Activated naive CD8-positive, alpha-beta T cell treated with anti-CD3 and anti-CD28 coated beads, Interleukin-2, amount 10 ng/mL, durations not matched to agents 7 days and 5 days (primary cell): ENCODE data around the gene BOK. TPM values are rescaled to one million over a fixed set of nuclear protein-coding genes. Genes with fewer than 3 reads are reported as not detected.

Experiments used
- ATAC-seq: fragments of 150-1000 bp; cut with Tn5 transposase; one replicate; pipeline ENCODE4 v1.10.0; 2021; ENCODE audit warnings: low read depth, moderate library complexity
- POLR2A ChIA-PET: fragments of 350-600 bp; sonication (Branson Sonifier 250); formaldehyde crosslinking; loops from one replicate; lab custom pipeline; 2021; ENCODE audit warnings: antibody characterized with exemption; lab: Charles Lee
- DNase-seq: peaks from one replicate; pipeline ENCODE4 v3.0.0; 2021
- H3K27ac Mint-ChIP-seq: one replicate; pipeline ENCODE4 v1.8.0; 2022; ENCODE audit warnings: mild to moderate bottlenecking, mixed read lengths
- H3K27me3 Mint-ChIP-seq: one replicate; pipeline ENCODE4 v1.8.0; 2022; ENCODE audit warnings: mild to moderate bottlenecking, moderate library complexity, mixed read lengths
- H3K36me3 Mint-ChIP-seq: one replicate; pipeline ENCODE4 v1.8.0; 2021; ENCODE audit warnings: mild to moderate bottlenecking, mixed read lengths
- H3K4me1 Mint-ChIP-seq: one replicate; pipeline ENCODE4 v1.8.0; 2021; ENCODE audit warnings: mixed read lengths
- H3K4me3 Mint-ChIP-seq: one replicate; pipeline ENCODE4 v1.8.0; 2022; ENCODE audit warnings: mild to moderate bottlenecking, moderate library complexity, mixed read lengths
- H3K9me3 Mint-ChIP-seq: one replicate; pipeline ENCODE4 v1.8.0; 2021; ENCODE audit warnings: mixed read lengths
- total RNA-seq, 2 experiments: library from RNA; stranded (reverse); gene quantifications; one replicate each; pipeline ENCODE4 v1.2.3, GENCODE V29; 2021

BOK gene
- total RNA-seq, 2 experiments from 2014 or later: not detected

DNA sequence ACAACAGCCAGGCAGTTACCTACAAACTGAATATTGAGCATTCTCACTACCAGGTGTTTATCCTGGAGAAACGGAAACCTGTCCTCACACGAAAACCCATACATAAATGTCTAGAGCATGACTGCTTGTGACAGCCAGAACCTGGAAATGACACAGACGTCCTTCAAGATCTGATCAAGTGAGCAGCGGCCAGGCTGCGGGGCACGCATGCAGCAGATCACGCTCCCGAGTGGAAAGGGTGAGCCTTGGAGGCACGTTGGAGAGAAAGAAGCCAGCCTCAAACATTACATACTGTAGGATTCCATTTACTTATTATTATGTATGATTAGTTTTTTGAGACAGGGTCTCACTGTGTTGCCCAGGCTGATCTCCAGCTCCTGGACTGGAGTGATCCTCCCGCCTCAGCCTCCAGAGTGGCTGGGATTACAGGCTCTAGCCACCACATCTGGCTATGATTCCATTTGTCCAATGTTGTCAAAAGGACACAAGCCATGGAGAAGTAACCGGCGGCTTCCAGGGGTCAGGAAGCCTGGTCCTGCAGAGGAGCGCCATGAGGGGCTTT is 27.3 kb upstream of the BOK start:
- ATAC-seq: no peak
- POLR2A ChIA-PET: no interaction called here
- H3K27me3 Mint-ChIP-seq: peaks cover 3% of the 10 kb centered on the region
- peaks cover 2% of the 10 kb centered on the region for H3K9me3 Mint-ChIP-seq
- no peak for DNase-seq
- H3K4me3 Mint-ChIP-seq: no peak overlapping the region
- H3K4me1 Mint-ChIP-seq: no peaks in the 10 kb centered on the region
- no peaks in the 10 kb centered on the region for H3K36me3 Mint-ChIP-seq
- no peak overlapping the region for H3K27ac Mint-ChIP-seq

DNA sequence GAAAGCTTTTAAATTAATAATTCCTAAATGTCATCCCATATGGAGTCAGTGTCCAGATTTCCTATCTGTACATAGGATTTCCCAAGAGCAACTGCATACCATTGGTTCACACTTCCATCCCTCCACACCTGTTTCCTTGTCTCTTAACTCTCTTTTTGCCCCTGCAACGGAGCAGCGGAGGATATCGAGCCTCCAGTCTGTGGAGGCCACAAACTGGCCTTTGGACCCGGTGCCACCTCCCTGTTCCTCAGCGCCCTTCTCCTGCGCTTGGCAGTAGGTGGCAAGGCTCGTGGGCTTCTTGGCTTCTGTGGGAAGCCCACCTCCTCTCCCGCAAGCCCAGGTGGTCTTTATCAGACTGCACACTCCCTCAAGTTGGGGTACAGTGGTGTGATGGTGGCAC is 26.4 kb upstream of the BOK start:
- no peak overlapping the region for H3K4me3 Mint-ChIP-seq
- DNase-seq: no peak
- POLR2A ChIA-PET: no interaction called here
- peaks cover 2% of the 10 kb centered on the region for H3K27me3 Mint-ChIP-seq
- no peak for ATAC-seq
- H3K9me3 Mint-ChIP-seq: no peaks in the 10 kb centered on the region
- no peaks in the 10 kb centered on the region for H3K36me3 Mint-ChIP-seq
- H3K27ac Mint-ChIP-seq: no peak overlapping the region
- no peaks in the 10 kb centered on the region for H3K4me1 Mint-ChIP-seq

GRCh38 chr2:241532733-241533601 is 25.6 kb upstream of the BOK start:
- Mint-ChIP-seq H3K4me3 (no peak overlapping the region), H3K36me3 (no peaks in the 10 kb centered on the region), H3K9me3 (no peaks in the 10 kb centered on the region), H3K27ac (no peak overlapping the region), H3K4me1 (no peaks in the 10 kb centered on the region), H3K27me3 (peaks cover 2% of the 10 kb centered on the region)
- no peak for DNase-seq
- POLR2A ChIA-PET: no interaction called here
- no peak for ATAC-seq

GRCh38 chr2:241534293-241534692 is 24.3 kb upstream of the BOK start:
- peaks cover 7% of the 10 kb centered on the region for H3K27me3 Mint-ChIP-seq
- H3K27ac Mint-ChIP-seq: no peak overlapping the region
- POLR2A ChIA-PET: no interaction called here
- no peak overlapping the region for H3K4me3 Mint-ChIP-seq
- ATAC-seq (no peak), DNase-seq (no peak)
- no peaks in the 10 kb centered on the region for H3K9me3 Mint-ChIP-seq
- H3K36me3 Mint-ChIP-seq: no peaks in the 10 kb centered on the region
- no peaks in the 10 kb centered on the region for H3K4me1 Mint-ChIP-seq

DNA sequence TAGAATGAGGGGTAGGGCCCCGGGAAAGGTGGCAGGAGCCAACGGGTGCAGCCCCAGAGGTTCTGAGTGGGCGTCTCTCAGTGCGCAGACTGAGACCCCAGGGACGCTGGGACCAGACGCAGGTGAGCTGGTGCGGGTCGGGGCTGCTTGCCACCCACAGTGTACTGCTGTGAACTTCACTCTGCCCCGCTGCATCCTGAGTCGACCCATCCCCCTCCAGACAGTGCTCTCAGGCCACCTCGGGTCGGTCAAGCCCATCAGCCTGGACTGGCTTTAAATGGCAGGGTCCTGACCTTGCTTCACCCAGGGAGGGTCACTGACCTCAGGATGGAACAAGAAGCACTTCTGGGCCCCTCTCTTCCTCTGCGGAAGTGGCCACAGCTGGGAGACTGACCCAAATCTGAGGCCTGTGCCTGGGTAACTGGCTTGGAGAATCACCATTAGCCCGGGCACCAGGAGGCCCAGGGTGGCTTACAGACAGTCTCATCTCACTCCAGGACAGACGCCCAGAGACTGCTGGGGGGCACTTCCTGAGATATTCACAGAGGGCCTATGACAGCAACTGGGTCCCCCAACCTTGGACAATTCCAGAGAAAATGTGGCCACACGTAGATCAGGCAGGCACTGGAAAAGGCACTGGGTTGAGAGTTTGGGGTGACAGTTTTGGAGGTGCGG is 23.7 kb upstream of the BOK start:
- Mint-ChIP-seq H3K4me1 (no peaks in the 10 kb centered on the region), H3K27me3 (peaks cover 7% of the 10 kb centered on the region), H3K4me3 (no peak overlapping the region), H3K27ac (no peak overlapping the region), H3K36me3 (no peaks in the 10 kb centered on the region), H3K9me3 (no peaks in the 10 kb centered on the region)
- no peak for DNase-seq
- ATAC-seq: no peak
- POLR2A ChIA-PET: no interaction called here

DNA sequence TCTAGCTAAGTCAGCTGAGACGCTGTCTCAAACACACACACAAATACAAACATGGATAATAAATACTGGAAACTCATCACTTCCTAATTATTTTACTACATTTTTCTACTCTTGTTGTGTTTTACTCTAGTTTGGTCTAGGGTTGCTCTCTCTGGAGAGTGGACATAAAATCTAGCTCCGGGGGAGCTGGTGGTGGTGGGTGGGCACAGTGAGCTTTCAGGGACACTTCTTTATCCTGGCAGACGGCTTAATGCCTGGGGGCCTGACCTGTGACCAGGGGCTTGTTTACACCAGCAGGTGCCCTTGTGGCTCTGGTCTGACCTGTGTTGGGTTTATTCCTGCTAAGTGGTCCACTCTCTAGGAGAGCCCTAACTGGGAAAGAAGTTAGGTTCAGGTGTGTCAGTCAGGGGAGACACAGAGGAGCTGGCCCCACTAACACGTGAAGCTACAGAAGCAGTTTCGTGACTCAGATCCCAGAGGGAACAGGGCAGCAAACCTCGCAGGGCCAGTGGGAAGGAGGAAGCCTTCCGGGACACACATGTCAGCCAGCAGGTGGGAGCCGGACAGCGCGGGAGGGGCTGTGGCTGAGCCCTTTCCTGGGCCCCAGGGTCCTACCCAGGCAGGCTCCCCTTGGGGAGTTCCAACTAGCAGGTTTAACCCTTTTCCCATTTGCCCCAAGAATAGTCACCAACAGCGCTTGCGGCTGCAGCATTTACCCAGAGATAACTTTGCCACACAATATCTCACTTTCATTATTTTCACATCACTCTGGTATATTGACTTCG is 22.5 kb upstream of the BOK start:
- Mint-ChIP-seq H3K4me3 (no peak overlapping the region), H3K27ac (no peak overlapping the region), H3K27me3 (peaks cover 10% of the 10 kb centered on the region), H3K4me1 (peaks cover 2% of the 10 kb centered on the region), H3K36me3 (no peaks in the 10 kb centered on the region), H3K9me3 (no peaks in the 10 kb centered on the region)
- DNase-seq: no peak
- POLR2A ChIA-PET: no interaction called here
- no peak for ATAC-seq

DNA sequence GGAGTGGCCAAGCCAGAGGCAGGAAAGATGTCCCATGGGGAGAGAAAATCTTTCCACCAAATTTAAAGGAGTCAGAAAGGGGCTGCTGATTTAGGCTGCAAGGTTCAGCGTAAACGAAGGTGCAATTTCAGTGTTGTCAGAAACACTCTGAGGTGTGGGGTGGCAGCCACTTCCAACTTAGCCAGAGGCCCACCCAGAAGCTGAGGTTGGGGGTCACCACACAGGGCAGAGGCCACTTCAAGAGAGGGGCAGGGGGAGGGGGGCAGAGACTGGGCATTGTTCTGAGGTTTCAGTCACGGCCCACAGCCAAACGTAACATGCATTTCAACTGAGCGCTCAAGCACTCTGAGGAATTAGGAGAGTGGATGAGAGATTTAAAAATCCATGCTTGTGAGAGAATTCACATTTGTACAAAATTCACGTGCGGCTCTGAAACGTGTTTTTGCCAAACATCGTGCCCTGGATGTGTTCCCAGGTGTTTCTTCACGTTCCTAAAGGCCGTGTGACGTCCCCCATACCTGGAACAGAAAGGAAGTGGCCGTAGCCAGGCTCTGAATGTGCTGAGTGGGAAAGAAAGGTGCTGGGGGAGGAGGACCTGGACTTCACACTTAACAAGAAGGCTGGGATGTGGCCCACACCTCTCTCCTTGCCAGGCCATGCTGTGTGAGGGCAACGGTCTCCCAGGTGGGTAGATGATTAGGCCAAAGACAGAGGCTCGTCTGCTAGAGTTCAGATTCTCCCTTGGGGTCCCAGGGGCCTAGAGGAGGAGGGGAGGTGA is 19.5 kb upstream of the BOK start:
- no peak overlapping the region for H3K4me3 Mint-ChIP-seq
- H3K36me3 Mint-ChIP-seq: no peaks in the 10 kb centered on the region
- POLR2A ChIA-PET: no interaction called here

GRCh38 chr2:241539616-241540374 is 18.8 kb upstream of the BOK start:
- Mint-ChIP-seq H3K27ac (no peak overlapping the region), H3K36me3 (no peaks in the 10 kb centered on the region), H3K4me3 (no peak overlapping the region), H3K4me1 (peaks cover 2% of the 10 kb centered on the region), H3K9me3 (no peaks in the 10 kb centered on the region), H3K27me3 (peaks cover 16% of the 10 kb centered on the region)
- POLR2A ChIA-PET: no interaction called here
- no peak for ATAC-seq
- DNase-seq: no peak

More for the DNA sequence above, 19.5 kb upstream of the BOK start:
- Mint-ChIP-seq H3K4me1 (peaks cover 2% of the 10 kb centered on the region), H3K9me3 (no peaks in the 10 kb centered on the region), H3K27ac (no peak overlapping the region), H3K27me3 (peaks cover 14% of the 10 kb centered on the region)
- ATAC-seq: no peak
- no peak for DNase-seq

DNA sequence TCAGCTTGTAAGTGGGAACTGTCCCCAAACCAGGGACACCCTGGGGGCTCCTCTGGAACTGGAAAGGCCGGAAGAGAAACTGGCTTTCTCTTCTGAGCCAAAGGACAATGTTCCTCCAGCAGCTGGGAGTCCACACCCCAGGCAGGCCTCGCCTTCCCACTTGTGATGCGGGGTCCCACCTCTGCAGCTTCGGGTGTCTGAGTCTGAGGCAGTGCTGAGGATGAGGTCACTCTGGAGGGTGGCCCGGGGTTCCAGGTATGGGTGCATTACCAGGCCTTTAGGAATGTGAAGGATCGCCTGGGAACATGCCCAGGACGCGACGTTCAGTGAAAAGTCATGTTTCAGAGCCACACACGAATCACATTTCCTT is 18.2 kb upstream of the BOK start:
- Mint-ChIP-seq H3K27me3 (peaks cover 16% of the 10 kb centered on the region), H3K4me1 (peaks cover 2% of the 10 kb centered on the region), H3K27ac (no peak overlapping the region), H3K9me3 (no peaks in the 10 kb centered on the region), H3K36me3 (no peaks in the 10 kb centered on the region), H3K4me3 (peak overlapping the region; percentile 52)
- no peak for ATAC-seq
- DNase-seq: no peak
- POLR2A ChIA-PET: no interaction called here

GRCh38 chr2:241540771-241541561 is 17.6 kb upstream of the BOK start:
- Mint-ChIP-seq H3K9me3 (no peaks in the 10 kb centered on the region), H3K36me3 (no peaks in the 10 kb centered on the region), H3K4me1 (peaks cover 2% of the 10 kb centered on the region), H3K27ac (no peak overlapping the region), H3K4me3 (peak overlapping the region; percentile 52), H3K27me3 (peaks cover 14% of the 10 kb centered on the region)
- DNase-seq (peak; percentile 80), ATAC-seq (peak; percentile 68)
- POLR2A ChIA-PET: no interaction called here

GRCh38 chr2:241541564-241542277 is 16.8 kb upstream of the BOK start:
- Mint-ChIP-seq H3K27me3 (peaks cover 13% of the 10 kb centered on the region), H3K9me3 (no peaks in the 10 kb centered on the region), H3K4me1 (peaks cover 2% of the 10 kb centered on the region), H3K4me3 (no peak overlapping the region), H3K27ac (no peak overlapping the region), H3K36me3 (no peaks in the 10 kb centered on the region)
- POLR2A ChIA-PET: no interaction called here
- ATAC-seq (no peak), DNase-seq (no peak)
